Ishikawa (cell line): Measurements from ENCODE around the gene PLPPR4.

ENCODE experiments used
- CEBPB ChIP-seq: IDR thresholded peaks from 2 replicates; pipeline ENCODE4 v1.6.1; 2012
- CREB1 ChIP-seq: IDR thresholded peaks from 2 replicates; pipeline ENCODE4 v1.6.1; 2012; ENCODE audit warnings: low read depth
- EGR1 ChIP-seq: IDR thresholded peaks from 2 replicates; pipeline ENCODE4 v1.6.1; 2012
- EP300 ChIP-seq: IDR thresholded peaks from 2 replicates; pipeline ENCODE4 v1.6.1; 2012; ENCODE audit warnings: borderline replicate concordance
- FOXM1 ChIP-seq: IDR thresholded peaks from 2 replicates; pipeline ENCODE4 v1.6.1; 2012; ENCODE audit warnings: low read depth, borderline replicate concordance
- NFIC ChIP-seq: IDR thresholded peaks from 2 replicates; pipeline ENCODE4 v1.6.1; 2012
- RAD21 ChIP-seq: IDR thresholded peaks from 2 replicates; pipeline ENCODE4 v1.6.1; 2012; ENCODE audit warnings: low read depth
- TAF1 ChIP-seq: IDR thresholded peaks from 2 replicates; pipeline ENCODE4 v1.6.1; 2012; ENCODE audit warnings: low read depth, mild to moderate bottlenecking
- TCF12 ChIP-seq: IDR thresholded peaks from 2 replicates; pipeline ENCODE4 v1.6.1; 2012; ENCODE audit warnings: low read depth
- TEAD4 ChIP-seq: IDR thresholded peaks from 2 replicates; pipeline ENCODE4 v1.6.1; 2012
- YY1 ChIP-seq: IDR thresholded peaks from 2 replicates; pipeline ENCODE4 v1.6.1; 2012; ENCODE audit warnings: low read depth
- ZBTB7A ChIP-seq: IDR thresholded peaks from 2 replicates; pipeline ENCODE4 v1.6.1; 2012; ENCODE audit warnings: low read depth
- TF ChIP-seq, protein P1 (sequence below): IDR thresholded peaks from 2 replicates; pipeline ENCODE4 v1.6.1; 2012
- TF ChIP-seq, protein P2 (sequence below): IDR thresholded peaks from 2 replicates; pipeline ENCODE4 v1.6.1; 2012
- TF ChIP-seq, protein P3 (sequence below): IDR thresholded peaks from 2 replicates; pipeline ENCODE4 v1.6.1; 2012; ENCODE audit warnings: low read depth, mild to moderate bottlenecking

Gene PLPPR4, protein sequence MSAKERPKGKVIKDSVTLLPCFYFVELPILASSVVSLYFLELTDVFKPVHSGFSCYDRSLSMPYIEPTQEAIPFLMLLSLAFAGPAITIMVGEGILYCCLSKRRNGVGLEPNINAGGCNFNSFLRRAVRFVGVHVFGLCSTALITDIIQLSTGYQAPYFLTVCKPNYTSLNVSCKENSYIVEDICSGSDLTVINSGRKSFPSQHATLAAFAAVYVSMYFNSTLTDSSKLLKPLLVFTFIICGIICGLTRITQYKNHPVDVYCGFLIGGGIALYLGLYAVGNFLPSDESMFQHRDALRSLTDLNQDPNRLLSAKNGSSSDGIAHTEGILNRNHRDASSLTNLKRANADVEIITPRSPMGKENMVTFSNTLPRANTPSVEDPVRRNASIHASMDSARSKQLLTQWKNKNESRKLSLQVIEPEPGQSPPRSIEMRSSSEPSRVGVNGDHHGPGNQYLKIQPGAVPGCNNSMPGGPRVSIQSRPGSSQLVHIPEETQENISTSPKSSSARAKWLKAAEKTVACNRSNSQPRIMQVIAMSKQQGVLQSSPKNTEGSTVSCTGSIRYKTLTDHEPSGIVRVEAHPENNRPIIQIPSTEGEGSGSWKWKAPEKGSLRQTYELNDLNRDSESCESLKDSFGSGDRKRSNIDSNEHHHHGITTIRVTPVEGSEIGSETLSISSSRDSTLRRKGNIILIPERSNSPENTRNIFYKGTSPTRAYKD

DNA sequence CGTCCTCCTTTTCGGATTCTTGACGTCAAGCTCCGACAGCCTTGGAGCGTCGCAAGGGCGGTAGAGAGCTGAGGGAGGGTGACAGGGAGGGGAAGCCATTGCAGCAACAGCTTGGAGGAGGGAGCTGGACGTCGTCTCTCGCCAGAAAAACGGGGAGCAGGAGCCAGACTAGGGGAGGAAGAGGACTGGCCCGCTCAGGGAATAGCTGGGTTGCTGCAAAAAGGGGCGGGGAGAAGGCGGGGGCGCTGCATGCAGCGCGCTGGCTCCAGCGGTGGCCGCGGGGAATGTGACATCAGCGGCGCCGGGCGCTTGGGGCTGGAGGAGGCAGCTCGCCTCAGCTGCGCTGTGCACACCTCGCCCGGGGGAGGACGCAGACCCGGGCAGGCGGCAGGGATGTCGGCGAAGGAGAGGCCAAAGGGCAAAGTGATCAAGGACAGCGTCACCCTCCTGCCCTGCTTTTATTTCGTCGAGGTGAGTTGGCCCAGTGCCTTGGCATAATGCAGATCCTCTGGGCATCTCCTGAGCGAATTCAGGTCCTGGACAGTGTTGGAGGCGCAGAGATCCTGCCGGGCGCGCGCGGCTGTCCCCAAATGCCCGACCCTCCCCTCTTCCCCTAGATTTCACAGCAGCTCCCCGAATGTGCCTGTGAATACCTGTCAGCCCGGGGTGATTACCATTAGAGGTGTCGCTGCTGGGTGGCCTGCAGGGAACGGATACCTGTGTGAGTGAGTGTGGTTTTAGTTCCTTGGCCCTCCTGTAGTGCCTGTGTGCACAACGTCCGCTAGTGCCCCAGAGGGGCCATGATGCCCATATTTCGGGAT is at the start of gene PLPPR4:
Gene PLPPR4, plus strand, starts transcription at position 292 of the 821 bp plus-strand sequence. Its CDS starts 102 bp downstream, at position 394.
- no peak for TF ChIP-seq NFIC
- no peak for TF ChIP-seq FOXM1
- TF ChIP-seq, protein P1, sequence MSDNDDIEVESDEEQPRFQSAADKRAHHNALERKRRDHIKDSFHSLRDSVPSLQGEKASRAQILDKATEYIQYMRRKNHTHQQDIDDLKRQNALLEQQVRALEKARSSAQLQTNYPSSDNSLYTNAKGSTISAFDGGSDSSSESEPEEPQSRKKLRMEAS = peak; percentile 52
- 0 out of 2 replicates have a peak, but pooled peaks have one; percentile 17 for TF ChIP-seq YY1

DNA sequence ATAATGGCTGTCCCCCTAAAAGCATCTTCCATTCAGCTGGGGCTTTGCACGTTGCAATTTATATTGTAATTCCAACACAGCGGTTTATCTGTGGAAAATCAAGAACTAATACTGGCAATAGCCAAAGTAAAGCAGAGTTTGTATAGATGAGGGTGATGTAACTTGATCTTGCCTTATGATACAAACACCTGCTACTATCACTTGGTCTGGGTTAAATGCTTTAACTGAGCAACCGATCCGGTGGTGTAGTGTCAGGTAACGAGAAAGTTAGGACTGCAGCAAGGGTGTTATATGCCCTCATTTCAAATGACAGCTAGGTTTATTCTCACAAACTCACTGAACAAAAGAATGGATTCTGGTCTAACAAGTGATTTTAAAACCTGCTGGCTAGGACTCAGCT is 47.3 kb upstream of the PLPPR4 start:
- TF ChIP-seq NFIC = no peak
- no peak for TF ChIP-seq CEBPB
- no peak for TF ChIP-seq TEAD4
- TF ChIP-seq, protein P1 = no peak

DNA sequence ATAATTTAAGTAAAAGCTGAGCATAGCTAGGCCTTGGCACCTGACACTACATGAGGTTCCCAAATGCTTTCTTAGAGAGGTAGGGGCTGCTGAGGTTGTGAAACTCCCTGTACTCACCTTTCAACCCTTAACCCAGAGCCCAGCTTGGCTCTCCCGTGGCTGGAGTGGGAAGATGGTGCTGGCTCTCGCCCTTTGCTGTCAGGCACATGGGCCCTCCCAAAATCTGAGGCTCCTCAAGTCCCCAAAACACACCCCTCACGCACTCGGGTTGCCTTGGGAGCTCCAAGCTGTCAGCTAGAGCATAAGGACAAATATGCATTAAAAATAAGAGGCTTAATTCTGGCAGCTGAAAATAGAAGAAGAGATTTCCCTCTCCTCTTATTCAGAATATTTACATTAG is 46.7 kb upstream of the PLPPR4 start:
- TF ChIP-seq EGR1 = no peak
- TF ChIP-seq, protein P2, sequence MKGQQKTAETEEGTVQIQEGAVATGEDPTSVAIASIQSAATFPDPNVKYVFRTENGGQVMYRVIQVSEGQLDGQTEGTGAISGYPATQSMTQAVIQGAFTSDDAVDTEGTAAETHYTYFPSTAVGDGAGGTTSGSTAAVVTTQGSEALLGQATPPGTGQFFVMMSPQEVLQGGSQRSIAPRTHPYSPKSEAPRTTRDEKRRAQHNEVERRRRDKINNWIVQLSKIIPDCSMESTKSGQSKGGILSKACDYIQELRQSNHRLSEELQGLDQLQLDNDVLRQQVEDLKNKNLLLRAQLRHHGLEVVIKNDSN = no peak
- TF ChIP-seq, protein P1 = no peak
- TF ChIP-seq, protein P3, sequence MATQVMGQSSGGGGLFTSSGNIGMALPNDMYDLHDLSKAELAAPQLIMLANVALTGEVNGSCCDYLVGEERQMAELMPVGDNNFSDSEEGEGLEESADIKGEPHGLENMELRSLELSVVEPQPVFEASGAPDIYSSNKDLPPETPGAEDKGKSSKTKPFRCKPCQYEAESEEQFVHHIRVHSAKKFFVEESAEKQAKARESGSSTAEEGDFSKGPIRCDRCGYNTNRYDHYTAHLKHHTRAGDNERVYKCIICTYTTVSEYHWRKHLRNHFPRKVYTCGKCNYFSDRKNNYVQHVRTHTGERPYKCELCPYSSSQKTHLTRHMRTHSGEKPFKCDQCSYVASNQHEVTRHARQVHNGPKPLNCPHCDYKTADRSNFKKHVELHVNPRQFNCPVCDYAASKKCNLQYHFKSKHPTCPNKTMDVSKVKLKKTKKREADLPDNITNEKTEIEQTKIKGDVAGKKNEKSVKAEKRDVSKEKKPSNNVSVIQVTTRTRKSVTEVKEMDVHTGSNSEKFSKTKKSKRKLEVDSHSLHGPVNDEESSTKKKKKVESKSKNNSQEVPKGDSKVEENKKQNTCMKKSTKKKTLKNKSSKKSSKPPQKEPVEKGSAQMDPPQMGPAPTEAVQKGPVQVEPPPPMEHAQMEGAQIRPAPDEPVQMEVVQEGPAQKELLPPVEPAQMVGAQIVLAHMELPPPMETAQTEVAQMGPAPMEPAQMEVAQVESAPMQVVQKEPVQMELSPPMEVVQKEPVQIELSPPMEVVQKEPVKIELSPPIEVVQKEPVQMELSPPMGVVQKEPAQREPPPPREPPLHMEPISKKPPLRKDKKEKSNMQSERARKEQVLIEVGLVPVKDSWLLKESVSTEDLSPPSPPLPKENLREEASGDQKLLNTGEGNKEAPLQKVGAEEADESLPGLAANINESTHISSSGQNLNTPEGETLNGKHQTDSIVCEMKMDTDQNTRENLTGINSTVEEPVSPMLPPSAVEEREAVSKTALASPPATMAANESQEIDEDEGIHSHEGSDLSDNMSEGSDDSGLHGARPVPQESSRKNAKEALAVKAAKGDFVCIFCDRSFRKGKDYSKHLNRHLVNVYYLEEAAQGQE = no peak
- TF ChIP-seq RAD21 = no peak
- no peak for TF ChIP-seq ZBTB7A
- TF ChIP-seq EP300 = no peak
- TF ChIP-seq CREB1 = no peak
- no peak for TF ChIP-seq TCF12
- no peak for TF ChIP-seq TEAD4
- TF ChIP-seq TAF1 = no peak
- TF ChIP-seq FOXM1 = no peak
- no peak for TF ChIP-seq YY1

DNA sequence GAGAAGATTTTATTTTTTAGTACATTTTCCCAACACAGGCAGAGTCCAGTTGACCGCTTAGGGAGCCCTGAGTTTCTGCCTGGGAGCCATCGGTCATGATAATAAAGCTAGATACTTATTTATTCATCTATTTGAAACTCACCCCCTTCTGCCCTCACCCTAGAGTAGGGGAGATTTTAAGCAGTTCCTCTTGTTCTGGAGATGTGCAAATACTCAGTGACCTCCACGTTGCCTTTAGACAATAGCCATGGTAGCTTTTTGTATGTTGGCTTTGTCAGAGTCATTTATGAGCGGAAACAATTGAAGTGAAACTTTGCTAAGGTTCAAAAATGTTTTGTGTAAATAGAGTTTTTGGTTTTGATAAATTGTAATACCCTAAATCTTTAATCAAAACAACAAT is 45.7 kb upstream of the PLPPR4 start:
- TF ChIP-seq TEAD4 (no peak), FOXM1 (no peak), EP300 (no peak)
- TF ChIP-seq, protein P2 = no peak

DNA sequence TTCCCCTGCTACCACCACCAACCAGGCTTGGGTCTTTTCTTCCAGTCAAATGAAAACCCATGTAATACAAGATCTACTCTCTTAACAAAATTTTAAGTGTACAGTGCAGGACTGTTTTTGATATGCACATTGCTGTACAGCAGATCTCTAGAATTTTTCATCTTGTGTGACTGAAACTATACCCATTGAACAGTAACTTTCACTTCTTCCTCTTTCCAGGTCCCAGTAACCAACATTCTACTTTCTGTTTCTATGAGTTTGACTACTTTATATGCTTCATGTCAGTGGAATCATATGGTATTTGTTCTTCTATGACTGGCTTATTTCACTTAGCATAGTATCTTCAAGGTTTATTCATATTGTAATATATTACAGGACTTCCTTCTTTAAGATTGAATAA is 45.3 kb upstream of the PLPPR4 start:
- TF ChIP-seq TAF1 (no peak), YY1 (no peak), TEAD4 (no peak), CREB1 (no peak), NFIC (no peak), EP300 (no peak), CEBPB (no peak), RAD21 (no peak), TCF12 (no peak), FOXM1 (no peak), ZBTB7A (no peak), EGR1 (no peak)
- TF ChIP-seq, protein P3 = no peak
- TF ChIP-seq, protein P1 = no peak
- TF ChIP-seq, protein P2 = no peak
